Activated T-cell treated with anti-CD3 and anti-CD28 coated beads for 48 hours (primary cell): ENCODE data around the gene DUXB.

ENCODE experiments used
- DNase-seq: peaks from one replicate; pipeline ENCODE4 v3.0.0-alpha.2; 2020; ENCODE audit warnings: low read depth

Gene DUXB

GRCh38 chr16:75660321-75660720 lies 40.9 kb downstream of the DUXB start:
- DNase-seq, result no peak

- no peak for DNase-seq
Measured at GRCh38 chr16:75658175-75658574, 43.1 kb downstream of the DUXB start.

GRCh38 chr16:75653922-75654321 lies 47.3 kb downstream of the DUXB start:
- no peak for DNase-seq

- peak; percentile 79 for DNase-seq
Measured at GRCh38 chr16:75648265-75649076, 52.8 kb downstream of the DUXB start.

- DNase-seq, result peak; percentile 94
Measured at GRCh38 chr16:75647492-75648264, 53.6 kb downstream of the DUXB start, which contains the start of the genes KARS1 and TERF2IP. Gene KARS1 (minus strand): TSS chr16:75647665. CDS start chr16:75647639, 26 bp downstream. Gene TERF2IP (plus strand): TSS chr16:75647773. CDS start chr16:75647883, 110 bp downstream.

DNA sequence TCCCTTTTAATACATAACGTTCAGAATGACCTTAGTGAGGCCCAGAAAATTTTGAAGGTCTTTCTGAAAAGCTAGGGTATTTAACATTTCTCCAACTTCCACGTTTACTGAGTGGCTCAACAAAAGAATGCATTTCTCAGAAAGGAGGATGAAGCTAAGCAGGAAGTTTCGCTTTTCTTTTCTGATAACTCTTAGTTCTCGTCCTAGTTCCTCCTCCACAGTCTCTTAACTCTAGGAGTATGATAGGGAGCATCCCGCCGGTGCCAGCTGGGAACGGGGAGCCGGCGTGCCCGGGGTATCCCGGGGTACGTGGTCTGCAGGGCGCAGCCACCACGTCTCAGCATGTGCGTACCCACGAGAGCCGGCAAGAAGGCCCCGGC lies 54.2 kb downstream of the DUXB start:
- DNase-seq, result no peak

DNA sequence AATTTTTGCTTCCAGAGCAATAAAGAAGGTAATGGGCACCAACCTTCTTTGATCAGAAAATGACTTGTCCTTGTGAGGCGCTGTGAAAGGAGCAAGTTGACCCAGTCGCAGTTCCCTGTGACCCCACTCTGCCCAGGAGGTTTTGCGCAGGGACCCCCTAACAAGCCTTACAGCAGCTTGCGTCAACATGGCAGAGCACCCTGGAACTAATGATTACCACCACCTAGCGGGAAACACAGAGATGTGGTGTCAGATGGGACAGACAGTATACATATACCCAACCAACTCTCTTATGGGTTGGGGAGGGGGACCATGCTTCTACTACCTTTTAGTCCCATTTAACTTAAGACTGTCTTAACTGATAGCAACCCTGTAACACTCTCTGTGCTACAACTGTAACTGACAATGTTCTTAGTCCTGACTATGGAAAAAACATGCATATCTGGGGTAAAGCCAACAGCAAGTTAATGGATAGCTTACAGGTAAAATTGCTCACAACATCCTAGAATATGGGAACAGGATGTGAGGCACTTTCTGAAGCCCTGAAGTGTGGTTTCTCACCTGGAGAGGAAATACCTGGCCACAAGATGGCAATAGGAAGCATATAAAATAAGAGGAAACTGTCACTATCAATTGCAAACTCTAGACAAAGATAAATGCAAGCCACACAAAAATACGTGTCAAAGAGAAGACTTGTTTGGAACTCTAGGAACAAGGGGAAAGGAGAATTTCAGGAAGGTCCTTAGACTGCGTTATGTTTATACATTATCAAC lies 56.8 kb downstream of the DUXB start:
- no peak for DNase-seq
